Adrenal gland (tissue), 5 donors: Measurements from ENCODE around the gene KAZN.

Source experiments
- POLR2A ChIP-seq, 2 donors: fragments of 450-650 bp; IDR thresholded peaks; one replicate each; pipeline ENCODE4 v1.6.1; 2017; ENCODE audit warnings: antibody characterized with exemption in 2 of 2, mild to moderate bottlenecking in 2 of 2, moderate library complexity in 1 of 2
- TF ChIP-seq, protein P1 (sequence below), 6 experiments: fragments of 450-650 bp in 4 of 6; fragments of 200-600 bp in 2 of 6; sonication (generic) in 1 of 6; IDR thresholded peaks; 1 replicate in 5 of 6; 2 replicates in 1 of 6; pipeline versions ENCODE4 v1.5.1 to v1.8.0; 2016 to 2021; ENCODE audit warnings: antibody characterized with exemption in 6 of 6, mild to moderate bottlenecking in 2 of 6, moderate library complexity in 1 of 6
- donor health status: DM: no; HTN: no; CAD: no.

DNA sequence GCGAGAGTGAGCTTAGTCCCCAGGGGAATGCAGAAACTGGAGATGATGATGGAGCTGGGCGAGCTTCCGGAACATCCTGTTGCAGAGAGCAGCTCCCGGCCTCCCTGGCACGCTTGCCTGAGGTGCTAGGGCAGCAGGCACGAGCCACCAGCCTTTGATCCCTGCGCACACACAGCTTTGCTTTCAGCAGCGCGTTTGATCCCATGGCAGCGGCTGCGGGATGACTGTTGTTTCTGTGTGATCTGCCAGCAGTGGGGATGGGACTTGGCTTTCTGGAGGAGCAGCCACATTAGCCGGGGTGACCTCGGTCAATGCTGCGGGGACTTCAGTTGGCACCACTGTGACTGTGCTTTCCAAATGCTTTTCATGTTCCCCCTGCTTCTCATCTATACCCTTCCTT lies 193.2 kb downstream of the KAZN start:
- TF ChIP-seq, protein P1, sequence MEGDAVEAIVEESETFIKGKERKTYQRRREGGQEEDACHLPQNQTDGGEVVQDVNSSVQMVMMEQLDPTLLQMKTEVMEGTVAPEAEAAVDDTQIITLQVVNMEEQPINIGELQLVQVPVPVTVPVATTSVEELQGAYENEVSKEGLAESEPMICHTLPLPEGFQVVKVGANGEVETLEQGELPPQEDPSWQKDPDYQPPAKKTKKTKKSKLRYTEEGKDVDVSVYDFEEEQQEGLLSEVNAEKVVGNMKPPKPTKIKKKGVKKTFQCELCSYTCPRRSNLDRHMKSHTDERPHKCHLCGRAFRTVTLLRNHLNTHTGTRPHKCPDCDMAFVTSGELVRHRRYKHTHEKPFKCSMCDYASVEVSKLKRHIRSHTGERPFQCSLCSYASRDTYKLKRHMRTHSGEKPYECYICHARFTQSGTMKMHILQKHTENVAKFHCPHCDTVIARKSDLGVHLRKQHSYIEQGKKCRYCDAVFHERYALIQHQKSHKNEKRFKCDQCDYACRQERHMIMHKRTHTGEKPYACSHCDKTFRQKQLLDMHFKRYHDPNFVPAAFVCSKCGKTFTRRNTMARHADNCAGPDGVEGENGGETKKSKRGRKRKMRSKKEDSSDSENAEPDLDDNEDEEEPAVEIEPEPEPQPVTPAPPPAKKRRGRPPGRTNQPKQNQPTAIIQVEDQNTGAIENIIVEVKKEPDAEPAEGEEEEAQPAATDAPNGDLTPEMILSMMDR (IDR thresholded peaks at IDR 0.05): no peak
- TF ChIP-seq POLR2A (IDR thresholded peaks at IDR 0.05): no peak
